Fibroblast of lung (primary cell): ENCODE measurements around the gene MTM1. TPM values are rescaled to one million over a fixed set of nuclear protein-coding genes. Genes with fewer than 3 reads are reported as not detected.

Experiments used
- DNase-seq, 2 donors: peaks; one replicate each; pipeline versions ENCODE4 v3.0.0 to v3.0.0-alpha.2; 2010; ENCODE audit warnings: low read depth in 2 of 2
- H2AFZ ChIP-seq: 2 replicates; pipeline ENCODE4 v1.5.1; 2012; ENCODE audit warnings: low read length, control low read depth, inconsistent platforms
- H3K27ac ChIP-seq: 2 replicates; pipeline ENCODE4 v1.5.1; 2011; ENCODE audit warnings: low read length, control low read depth; ENCODE audit not compliant: insufficient read depth
- H3K27me3 ChIP-seq: 2 replicates; pipeline ENCODE4 v1.5.1; 2011; ENCODE audit warnings: mild to moderate bottlenecking, low read length; ENCODE audit not compliant: control insufficient read depth, insufficient read depth
- H3K36me3 ChIP-seq: 2 replicates; pipeline ENCODE4 v1.5.1; 2011; ENCODE audit warnings: low read length; ENCODE audit not compliant: control insufficient read depth, insufficient read depth
- H3K4me1 ChIP-seq: 2 replicates; pipeline ENCODE4 v1.5.1; 2011; ENCODE audit warnings: low read length; ENCODE audit not compliant: control insufficient read depth, insufficient read depth; ENCODE audit errors: extremely low read depth
- H3K4me2 ChIP-seq: 2 replicates; pipeline ENCODE4 v1.5.1; 2011; ENCODE audit warnings: low read length, control low read depth; ENCODE audit not compliant: insufficient read depth; ENCODE audit errors: extremely low read depth
- H3K4me3 ChIP-seq, 4 experiments: fragments of 200-600 bp in 1 of 4; sonication (generic) in 1 of 4; replicated peaks in 1 of 4; 2 replicates each; pipeline ENCODE4 v1.5.1; 2011 to 2016; ENCODE audit warnings: low read length in 4 of 4, low read depth in 3 of 4, mild to moderate bottlenecking in 3 of 4, control low read depth in 2 of 4, inconsistent platforms in 1 of 4, mixed read lengths in 1 of 4; ENCODE audit not compliant: insufficient read depth in 1 of 4; ENCODE audit errors: control extremely low read depth in 1 of 4
- H3K79me2 ChIP-seq: 2 replicates; pipeline ENCODE4 v1.5.1; 2012; ENCODE audit warnings: mild to moderate bottlenecking, low read length, inconsistent platforms; ENCODE audit not compliant: control insufficient read depth, insufficient read depth
- H3K9ac ChIP-seq: 2 replicates; pipeline ENCODE4 v1.5.1; 2011; ENCODE audit warnings: mild to moderate bottlenecking, low read length, control low read depth; ENCODE audit not compliant: insufficient read depth
- H3K9me3 ChIP-seq: 2 replicates; pipeline ENCODE4 v1.5.1; 2012; ENCODE audit warnings: low read depth, low read length; ENCODE audit not compliant: control insufficient read depth, insufficient read depth
- H4K20me1 ChIP-seq: 2 replicates; pipeline ENCODE4 v1.5.1; 2011; ENCODE audit warnings: low read length; ENCODE audit not compliant: control insufficient read depth, insufficient read depth; ENCODE audit errors: extremely low read depth
- CTCF ChIP-seq, 2 donors: IDR thresholded peaks in 1 of 2; conservative IDR thresholded peaks in 1 of 2; 1 replicate in 1 of 2; 2 replicates in 1 of 2; pipeline ENCODE4 v1.5.1; 2011 to 2012; ENCODE audit warnings: low read length in 2 of 2, control low read depth in 1 of 2, inconsistent platforms in 1 of 2, low read depth in 1 of 2, mild to moderate bottlenecking in 1 of 2
- EZH2 ChIP-seq: IDR thresholded peaks from 2 replicates; pipeline ENCODE4 v1.5.1; 2012; ENCODE audit warnings: low read length, control low read depth, mild to moderate bottlenecking; ENCODE audit errors: missing control alignments
- polyA plus RNA-seq, 2 donors: library from polyadenylated mRNA; depleted of rRNA in 1 of 2; stranded (reverse) in 1 of 2; unstranded in 1 of 2; fragments of >200 nt; gene quantifications; 2 replicates each; pipeline ENCODE4 v1.2.1, GENCODE V29; 2011 to 2012; ENCODE audit warnings: missing spikeins in 1 of 2
- total RNA-seq: library from RNA; depleted of rRNA; stranded (reverse); fragments of >200 nt; gene quantifications from 2 replicates; pipeline ENCODE4 v1.2.1, GENCODE V29; 2014

Gene MTM1
- total and polyA plus RNA-seq, 2 donors (not counting 1 experiment from before 2014, with no cell fraction given), result 5.0 to 15.2 TPM

- Histone ChIP-seq H3K36me3 (no peaks in the 10 kb centered on the region), H3K4me3 (no peak overlapping the region), H3K27me3 (no peaks in the 10 kb centered on the region), H3K9me3 (no peaks in the 10 kb centered on the region), H3K27ac (no peak overlapping the region), H3K4me1 (peaks cover 3% of the 10 kb centered on the region), H2AFZ (no peak overlapping the region), H4K20me1 (no peaks in the 10 kb centered on the region), H3K79me2 (peaks cover 25% of the 10 kb centered on the region), H3K4me2 (no peak overlapping the region), H3K9ac (no peak overlapping the region)
- TF ChIP-seq EZH2 (no peak), CTCF (conservative IDR thresholded peaks at IDR 0.05 in 1 of 2, IDR thresholded peaks at IDR 0.05 in 1 of 2; ENCODE audit: low read depth in 1 of 2, low read length in 2 of 2) (no peak)
- no peak for DNase-seq
These were observed 129.2 kb downstream of the MTM1 start for GRCh38 chrX:150697641-150698040.

DNA sequence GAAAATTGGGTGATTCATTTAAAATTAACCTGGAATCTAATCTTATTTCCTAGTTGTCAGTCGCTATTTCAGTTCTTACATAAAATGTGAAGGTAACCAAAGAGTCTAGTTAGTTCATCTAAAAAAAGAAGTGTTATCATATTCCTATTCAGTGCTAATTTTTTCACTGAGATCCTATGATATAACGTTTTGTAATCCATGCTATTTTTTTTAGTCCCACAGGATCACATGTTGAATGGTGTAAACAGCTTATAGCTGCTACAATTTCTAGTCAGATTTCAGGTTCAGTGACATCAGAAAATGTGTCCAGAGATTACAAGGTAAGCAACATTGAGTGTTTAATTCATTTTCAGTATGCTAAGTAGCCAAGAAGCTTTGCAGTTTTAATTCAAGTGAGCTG lies 130.6 kb downstream of the MTM1 start:
- Histone ChIP-seq H3K79me2 (peaks cover 25% of the 10 kb centered on the region), H3K36me3 (no peaks in the 10 kb centered on the region), H3K4me3 (no peak overlapping the region), H3K9me3 (no peaks in the 10 kb centered on the region), H3K27ac (no peak overlapping the region), H3K4me1 (peaks cover 3% of the 10 kb centered on the region), H3K9ac (no peak overlapping the region), H3K4me2 (no peak overlapping the region), H2AFZ (no peak overlapping the region), H3K27me3 (no peaks in the 10 kb centered on the region), H4K20me1 (no peaks in the 10 kb centered on the region)
- DNase-seq, result no peak
- TF ChIP-seq EZH2 (no peak), CTCF (conservative IDR thresholded peaks at IDR 0.05 in 1 of 2, IDR thresholded peaks at IDR 0.05 in 1 of 2; ENCODE audit: low read depth in 1 of 2, low read length in 2 of 2) (no peak)

GRCh38 chrX:150700107-150700506 lies 131.7 kb downstream of the MTM1 start:
- no peak overlapping the region for H3K4me3 ChIP-seq
- no peak overlapping the region for H3K4me2 ChIP-seq
- no peak overlapping the region for H3K9ac ChIP-seq
- no peaks in the 10 kb centered on the region for H3K27me3 ChIP-seq
- H3K9me3 ChIP-seq, result no peaks in the 10 kb centered on the region
- H4K20me1 ChIP-seq, result no peaks in the 10 kb centered on the region
- peaks cover 19% of the 10 kb centered on the region for H3K79me2 ChIP-seq
- no peak for DNase-seq
- no peak for TF ChIP-seq EZH2
- TF ChIP-seq CTCF (conservative IDR thresholded peaks at IDR 0.05 in 1 of 2, IDR thresholded peaks at IDR 0.05 in 1 of 2; ENCODE audit: low read depth in 1 of 2, low read length in 2 of 2), result no peak
- H3K27ac ChIP-seq, result no peak overlapping the region
- H3K4me1 ChIP-seq, result no peaks in the 10 kb centered on the region
- no peak overlapping the region for H2AFZ ChIP-seq
- H3K36me3 ChIP-seq, result no peaks in the 10 kb centered on the region
